HG03159 (cell line): ENCODE measurements around the gene NIP7.

ENCODE experiments used
- ATAC-seq: cut with Tn5 transposase; IDR thresholded peaks from one replicate; pipeline ENCODE4 v1.9.1; 2021; ENCODE audit warnings: mild to moderate bottlenecking, moderate library complexity; ENCODE audit not compliant: unreplicated experiment

NIP7 gene

DNA sequence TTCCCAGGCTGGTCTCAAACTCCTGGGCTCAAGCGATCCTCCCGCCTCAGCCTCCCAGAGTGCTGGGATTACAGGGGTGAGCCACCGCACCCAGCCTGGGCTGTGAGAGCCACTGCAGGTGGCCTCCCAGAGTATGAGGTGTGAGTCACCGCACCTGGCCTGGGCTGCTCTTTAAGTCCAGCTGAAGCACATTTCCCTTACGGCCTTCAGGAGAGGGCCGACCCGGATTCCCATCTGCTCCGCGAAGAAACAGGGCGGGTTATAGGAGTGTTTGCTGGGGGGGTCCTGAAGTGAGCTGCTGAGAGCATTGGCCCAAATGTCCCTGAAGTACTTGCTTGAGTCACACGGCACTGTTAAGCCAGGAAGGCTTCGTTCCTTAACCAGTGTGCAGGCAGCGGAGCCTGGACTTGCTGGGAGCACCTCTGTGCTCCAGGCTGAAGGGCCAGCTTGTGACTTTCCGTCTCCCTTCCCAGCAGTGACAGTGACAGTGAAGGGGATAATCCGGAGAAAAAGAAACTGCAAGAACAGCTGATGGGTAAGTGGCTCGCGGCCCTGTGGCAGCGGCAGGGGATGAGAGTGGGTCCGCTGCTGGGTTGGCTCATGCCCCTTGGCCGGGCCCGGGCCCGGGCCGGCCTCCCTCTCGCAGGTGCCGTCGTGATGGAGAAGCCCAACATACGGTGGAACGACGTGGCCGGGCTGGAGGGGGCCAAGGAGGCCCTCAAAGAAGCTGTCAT, 21.2 kb upstream of the NIP7 start:
- ATAC-seq, result no peak

DNA sequence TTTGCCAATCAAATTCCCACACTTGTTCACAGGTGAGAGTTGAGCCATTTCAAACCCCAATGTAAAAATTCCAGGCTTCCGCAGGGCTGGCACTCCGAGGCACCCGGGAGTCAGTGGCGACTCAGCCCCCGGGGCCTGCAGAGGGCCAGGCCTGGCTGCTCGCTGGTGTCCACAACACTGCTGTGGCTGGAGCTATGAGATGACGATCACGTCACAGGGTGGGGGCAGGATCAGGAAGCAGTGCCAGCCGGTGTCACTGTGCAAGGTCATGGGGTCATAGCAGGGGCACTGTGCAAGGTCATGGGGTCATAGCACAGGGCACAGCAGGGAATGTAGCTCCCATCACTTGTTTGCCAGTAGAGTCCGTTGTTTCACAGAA, 20.7 kb upstream of the NIP7 start:
- no peak for ATAC-seq

DNA sequence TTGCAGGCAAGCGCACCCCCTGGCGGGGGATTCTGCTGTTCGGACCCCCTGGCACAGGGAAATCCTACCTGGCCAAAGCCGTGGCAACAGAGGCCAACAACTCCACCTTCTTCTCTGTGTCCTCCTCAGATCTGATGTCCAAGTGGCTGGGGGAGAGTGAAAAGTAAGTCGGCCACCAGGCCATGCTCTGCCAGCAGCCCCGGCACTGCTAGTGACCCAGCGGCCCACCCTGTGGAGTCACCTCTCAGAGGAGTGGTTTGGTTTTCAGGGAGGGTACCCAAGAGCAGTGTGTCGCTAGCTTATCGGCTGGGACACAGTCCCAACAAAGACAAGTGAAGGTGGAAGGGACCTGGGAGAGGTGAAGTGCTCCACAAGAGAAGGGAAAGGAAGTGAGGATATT, 20.2 kb upstream of the NIP7 start:
- no peak for ATAC-seq

DNA sequence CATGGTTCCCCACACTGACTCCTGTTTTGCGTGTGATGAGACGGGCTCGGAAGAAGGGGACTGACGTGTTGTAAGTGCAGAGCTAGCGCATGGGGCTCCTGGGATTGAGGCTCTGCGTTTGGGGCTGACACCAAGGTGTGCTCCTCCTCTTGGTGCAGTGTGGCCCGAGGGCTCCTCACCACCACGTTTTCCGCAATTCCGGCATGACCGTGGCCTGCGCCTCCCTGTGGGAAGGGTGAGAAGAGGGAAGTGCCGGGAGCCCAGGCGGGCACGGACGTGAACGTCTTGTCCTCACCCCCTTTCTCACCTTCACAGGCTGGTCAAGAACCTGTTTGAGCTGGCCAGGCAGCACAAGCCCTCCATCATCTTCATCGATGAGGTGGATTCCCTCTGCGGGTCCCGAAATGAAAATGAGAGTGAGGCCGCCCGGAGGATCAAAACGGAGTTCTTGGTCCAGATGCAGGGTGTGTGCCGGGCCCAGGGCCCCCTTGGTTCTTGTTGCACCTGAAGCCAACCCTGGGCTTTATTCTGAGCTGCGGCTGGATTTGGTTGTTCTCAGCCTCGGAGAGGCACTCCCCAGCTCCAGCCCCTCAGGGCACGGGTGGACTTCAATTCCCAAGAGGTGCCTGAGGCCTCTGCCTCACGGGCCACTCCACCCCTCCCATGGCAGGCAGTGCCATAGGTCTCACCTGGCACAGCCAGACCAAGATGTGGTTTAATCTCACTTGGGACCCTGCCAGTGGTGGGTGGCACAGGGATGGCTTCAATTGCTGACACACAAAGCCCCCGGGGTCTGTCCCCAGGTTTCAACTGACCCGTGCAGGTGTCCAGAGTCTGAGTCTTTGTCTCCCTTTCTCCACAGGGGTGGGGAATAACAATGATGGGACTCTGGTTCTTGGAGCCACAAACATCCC, 19.5 kb upstream of the NIP7 start:
- ATAC-seq, result no peak

DNA sequence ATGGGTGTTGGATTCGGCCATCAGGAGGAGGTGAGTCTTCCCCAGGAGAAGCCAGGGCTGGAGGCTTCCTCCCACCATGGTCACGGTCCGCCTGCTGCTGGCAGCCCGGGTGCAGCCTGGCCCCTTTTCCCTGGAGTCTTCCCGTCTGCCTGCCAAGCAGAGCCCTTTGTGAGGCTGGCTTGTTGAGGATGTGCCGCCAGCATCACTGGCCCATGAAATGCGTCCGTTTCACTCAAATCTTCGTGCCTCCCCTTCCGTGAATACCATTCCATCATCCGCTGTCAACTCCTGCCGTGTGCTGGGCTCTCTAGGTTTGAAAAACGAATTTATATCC, 18.9 kb upstream of the NIP7 start:
- ATAC-seq, result no peak

DNA sequence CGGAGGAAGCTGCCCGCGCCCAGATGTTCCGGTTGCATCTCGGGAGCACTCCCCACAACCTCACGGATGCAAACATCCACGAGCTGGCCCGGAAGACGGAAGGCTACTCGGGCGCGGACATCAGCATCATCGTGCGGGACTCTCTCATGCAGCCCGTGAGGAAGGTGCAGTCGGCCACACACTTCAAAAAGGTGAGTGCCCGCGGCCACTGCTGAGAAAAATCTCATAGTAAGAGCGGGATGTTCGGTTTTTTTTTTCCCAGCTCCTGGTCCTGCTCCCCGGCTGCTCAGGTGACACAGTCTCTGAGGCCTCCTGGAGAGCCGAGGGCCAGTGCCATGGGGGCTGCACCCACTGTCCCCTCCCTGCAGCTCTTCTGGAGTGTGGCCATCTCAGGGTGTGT, 18.5 kb upstream of the NIP7 start:
- no peak for ATAC-seq

DNA sequence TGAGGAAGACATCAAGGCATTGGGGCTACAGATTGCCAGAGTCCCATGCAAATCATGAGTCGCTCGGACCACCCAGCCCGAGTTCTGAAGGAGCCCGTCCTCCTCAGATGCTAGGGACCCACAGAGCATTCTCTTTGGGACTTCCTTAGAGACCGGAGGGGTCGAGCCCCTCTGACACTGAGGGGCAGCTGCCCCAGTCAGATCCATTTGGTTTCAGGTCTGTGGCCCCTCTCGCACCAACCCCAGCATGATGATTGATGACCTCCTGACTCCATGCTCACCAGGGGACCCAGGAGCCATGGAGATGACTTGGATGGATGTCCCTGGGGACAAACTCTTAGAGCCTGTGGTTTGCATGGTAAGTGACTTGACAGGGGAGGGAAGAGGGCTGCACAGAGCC, 17.2 kb upstream of the NIP7 start:
- ATAC-seq, result no peak

DNA sequence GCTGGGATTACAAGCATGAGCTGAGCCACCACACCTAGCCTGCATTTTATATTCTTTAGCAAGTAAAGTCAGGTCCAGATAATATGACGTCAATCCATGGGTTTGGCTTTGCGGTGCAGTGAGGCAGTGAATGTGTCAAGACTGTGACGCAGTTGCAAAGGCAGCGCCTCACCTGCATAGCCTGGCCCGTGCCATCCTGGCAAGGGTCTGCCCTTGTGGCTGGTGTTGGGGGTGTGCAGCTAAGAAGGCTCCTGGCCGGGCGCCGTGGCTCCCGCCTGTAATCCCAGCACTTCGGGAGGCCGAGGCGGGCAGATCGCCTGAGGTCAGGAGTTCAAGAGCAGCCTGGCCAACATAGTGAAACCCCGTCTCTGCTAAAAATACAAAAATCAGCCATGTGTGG, 16.2 kb upstream of the NIP7 start:
- no peak for ATAC-seq

DNA sequence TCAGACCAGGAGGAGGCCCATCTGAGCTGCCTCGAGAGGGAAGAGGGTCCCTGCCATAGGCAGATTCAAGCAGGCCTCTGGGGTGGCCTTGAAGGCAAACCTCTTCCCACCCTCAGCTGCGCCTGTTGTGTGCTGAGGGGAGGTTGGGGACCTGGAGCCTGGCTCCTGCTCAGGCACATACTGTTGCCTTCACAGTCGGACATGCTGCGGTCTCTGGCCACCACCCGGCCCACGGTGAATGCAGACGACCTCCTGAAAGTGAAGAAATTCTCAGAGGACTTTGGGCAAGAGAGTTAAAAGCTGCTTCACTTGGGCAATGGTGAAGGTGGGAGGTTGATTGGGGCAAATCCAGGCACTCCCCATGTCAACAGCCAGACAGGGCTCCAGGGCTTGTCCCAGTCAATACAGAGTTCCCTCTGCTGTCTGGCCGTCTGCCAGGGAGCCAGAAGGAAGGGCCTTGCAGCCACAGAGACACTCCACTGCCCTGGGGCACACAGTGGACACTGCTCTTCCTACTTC, 15.5 kb upstream of the NIP7 start:
- ATAC-seq, result no peak

DNA sequence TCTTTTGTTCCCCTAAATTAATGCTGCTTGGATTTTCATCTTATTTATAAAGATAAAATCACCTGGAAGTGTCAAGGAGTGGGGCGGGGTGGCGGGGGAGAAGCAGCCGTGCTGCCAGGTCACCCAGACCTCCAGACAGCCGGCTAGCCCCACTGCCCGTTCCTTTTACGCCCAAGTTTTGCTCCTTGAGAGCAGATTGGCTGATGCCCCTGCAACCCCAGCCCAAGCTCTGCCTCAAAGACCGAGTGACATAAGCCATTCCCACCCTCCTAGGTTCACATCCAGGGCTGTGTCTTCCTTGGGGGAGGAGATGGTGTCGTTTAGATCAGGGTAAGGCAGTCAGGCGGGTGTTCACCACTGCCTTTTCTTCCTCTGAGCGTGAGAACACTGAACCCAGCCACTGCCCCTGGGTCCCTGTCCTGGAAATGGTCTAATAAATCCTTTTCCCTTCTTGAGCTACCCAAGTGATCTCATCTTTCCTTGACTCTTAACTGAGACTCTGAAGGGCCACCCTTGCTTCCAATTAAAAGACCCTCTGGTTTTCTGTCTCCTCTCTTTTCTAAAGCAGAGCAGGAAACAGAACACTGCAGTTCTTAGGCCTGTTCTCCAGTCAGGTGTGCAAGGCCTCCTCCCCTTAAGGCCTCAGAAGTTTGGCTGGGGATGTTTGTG, 14.9 kb upstream of the NIP7 start:
- no peak for ATAC-seq

DNA sequence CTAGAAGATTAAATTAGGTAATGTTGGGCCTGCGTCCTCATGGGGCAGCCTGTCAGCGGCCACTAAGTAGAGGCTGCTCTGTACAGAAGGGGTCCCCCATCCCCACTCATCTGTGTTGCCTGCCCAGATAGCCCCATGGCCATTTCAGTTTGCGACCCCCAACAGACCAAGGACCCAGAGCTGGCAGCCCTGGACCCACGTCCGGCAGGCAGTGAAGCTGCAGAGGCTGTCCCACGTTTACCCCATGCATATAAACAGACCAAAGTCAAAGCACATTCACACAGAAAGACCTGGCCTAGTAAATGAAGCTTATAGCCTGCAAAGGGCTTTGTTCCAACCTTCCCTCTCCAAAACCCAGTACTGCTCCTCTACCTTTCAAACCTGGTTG, 13.8 kb upstream of the NIP7 start:
- ATAC-seq, result no peak

DNA sequence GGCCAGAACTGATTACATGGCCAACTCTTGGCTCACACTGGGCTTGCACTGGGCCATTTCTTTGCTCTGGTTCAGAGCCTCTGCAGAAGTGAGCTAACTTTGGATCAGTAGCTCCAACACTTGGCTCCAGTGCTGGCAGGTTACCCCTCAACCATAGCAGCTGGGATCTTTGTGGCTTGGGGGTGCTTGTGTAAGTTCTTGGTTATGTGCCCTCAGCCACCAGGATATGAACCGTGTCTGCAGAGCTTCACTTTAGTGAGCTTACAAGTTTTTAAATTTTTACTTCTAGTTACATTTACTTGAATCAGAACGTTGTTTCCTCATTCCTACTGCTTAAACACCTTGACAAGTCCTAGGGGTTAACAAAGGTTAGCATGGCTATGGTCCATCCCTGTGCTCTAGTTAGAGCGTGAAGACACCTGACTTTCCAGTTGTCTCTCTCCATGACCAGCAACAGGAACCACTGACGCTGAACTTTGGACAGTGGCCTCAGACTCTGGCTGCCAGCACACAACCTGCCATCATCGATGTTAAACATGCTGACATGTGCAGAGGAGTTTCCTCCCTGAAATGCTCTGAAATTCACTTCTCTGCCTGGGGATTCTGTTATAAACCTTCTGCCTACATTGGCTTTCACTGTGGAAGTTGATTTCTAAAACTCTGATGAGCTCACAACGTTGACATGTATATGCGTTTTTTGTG, 13.2 kb upstream of the NIP7 start:
- ATAC-seq, result no peak

DNA sequence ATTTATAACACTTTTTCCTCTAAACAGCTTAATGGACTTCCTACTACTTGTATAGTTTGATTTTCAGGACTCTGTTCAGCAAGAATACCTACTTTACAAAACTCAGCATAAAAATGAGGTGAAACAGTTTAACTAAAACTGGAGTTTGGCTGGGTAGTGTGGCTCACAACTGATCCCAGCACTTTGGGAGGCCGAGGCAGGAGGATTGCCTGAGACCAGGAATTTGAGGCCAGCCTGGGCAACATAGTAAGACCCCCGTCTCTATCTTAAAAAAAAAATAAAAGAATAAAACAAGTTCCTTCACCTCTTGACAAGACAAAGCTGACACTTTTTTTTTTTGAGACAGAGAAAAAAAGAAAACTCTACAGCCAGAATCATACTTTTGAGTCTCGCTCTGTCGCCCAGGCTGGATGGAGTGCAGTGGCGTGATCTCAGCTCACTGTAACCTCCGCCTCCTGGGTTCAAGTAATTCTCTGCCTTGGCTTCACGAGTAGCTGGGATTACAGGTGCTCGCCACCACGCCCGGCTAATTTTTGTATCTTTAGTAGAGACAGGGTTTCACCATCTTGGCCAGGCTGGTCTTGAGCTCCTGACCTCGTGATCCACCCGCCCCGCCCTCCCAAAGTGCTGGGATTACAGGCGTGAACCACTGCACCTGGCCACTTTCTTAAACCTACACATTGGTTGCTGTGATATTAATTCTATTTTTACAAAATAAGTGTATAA, 11.8 kb upstream of the NIP7 start:
- ATAC-seq, result no peak

DNA sequence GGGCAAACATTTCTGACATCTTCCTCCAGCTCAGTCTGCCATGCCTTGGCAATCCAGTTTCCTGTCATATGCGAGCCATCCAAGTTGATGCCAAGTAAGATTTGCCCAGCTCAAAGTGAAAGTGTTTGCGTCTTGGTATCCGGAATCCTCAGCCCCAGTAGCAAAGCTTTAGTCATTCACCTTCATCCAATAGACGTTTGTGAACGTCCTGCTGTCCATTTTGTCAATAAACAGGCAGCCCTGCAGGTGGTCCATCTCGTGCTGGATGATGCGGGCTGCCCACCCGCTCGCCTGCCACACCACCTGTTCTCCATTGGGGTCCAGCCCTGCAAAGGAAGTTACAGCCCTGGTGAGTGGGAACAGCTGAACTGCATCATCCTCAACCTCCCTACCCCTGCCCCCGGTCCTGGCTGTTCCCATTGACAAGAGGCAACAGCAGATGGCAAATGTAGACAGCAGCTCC, 10.7 kb upstream of the NIP7 start:
- no peak for ATAC-seq

DNA sequence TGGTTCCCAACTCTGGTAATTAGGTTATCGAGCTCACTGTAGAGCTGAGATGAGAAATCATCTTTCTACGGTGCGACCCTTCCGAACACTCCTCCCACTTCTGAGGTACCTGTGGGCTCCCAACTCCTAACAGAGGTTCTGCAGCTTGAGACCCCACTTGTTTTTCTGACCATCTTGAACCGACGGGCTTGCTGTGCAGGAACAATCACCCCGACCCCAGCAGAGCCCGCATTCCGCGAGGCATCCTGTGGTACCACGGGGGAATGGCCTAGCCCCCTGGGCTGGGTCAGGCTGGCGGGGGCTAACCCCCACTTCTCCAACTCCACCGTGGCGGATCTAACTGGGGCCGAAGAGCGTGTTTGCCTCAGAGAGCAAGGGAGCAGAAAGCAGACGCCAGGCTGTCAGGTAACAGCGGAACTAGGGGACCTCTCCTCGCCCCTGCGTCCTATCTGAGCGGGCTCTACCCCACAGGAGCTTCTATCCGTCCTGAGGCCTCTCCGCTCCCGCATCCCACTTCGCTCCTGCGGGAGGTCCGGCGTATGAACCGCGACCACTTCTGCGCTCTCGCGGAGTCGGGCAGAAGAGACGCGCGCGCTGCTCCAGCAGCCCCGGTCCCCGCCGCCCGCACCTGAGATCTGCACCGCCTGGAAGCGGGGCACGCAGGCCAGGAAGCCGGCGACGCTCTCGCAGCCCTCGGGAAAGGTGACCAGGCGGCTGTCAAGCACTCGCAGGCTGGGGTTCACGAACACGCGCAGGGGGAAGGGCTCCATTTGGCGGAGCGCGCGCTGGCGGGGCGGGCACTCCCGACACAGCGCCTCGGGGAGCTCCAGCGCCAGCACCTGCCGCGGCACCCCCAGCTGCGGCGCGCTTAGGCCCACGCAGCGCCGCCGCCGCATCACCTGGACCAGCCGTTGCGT, 9.9 kb upstream of the NIP7 start:
- peak; percentile 33 for ATAC-seq

DNA sequence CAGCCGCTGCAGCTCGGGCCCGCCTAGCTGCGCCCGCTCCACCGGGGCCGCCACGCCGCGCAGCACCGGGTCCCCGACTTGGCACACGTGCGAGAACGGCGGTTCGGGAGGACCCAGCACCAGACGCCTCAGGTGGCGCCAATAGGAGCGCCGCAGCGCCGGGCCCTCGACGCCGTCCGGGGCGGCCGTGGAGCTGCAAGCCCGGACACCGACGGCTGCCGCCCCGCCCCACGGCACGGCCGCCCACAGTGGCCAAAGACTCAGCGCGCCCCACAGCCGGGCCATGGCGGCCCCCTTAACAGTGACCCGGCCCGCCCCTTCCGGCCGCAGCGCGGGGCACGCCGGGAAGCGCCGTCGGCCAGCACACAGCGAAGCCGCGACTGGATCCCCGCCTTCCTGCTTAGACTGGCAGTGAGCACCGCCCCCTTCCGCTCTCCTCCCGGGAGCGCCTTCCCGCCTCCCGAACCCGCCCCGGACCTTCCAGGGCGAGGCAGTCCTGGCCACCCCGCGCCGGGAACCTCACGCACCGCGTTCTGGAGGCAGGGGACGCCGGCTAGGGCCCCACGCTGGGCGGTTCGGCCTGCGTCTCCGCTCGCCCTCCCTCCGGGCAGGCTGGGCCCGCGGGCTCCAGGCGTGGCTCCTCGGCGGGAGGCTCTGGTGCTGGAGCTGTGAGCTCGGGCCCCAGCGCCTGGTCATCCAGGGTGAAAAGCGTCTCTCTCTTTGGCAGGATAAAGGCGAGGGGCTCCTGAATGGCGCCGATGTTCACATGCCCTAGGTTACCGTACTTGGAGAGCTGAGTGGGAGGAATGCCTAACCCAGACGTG, 9.1 kb upstream of the NIP7 start, which contains the start of gene PDF:
Gene PDF, minus strand, starts transcription at position 303 of the 824 bp plus-strand sequence. Its CDS starts 18 bp downstream, at position 285.
- peak; percentile 90 for ATAC-seq

DNA sequence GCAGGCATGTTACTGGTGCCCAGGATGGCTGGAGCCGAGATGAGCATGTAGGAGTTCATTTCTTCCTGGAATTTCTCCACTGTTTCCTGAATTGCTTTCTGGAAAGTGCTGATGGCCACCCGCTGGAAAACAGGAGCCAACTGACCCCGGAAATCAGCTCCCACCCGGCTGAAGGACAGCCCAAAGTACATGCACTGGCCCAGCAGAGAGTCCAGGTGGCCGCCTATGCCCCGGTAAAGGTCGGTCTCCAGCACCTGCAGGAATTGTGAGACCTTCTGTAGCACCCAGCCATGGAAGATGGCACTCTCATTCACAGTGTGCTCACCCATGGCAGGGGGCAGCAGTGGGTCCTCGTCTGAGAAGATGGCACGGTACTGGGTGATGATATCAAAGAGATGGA, 4.9 kb upstream of the NIP7 start:
- no peak for ATAC-seq

DNA sequence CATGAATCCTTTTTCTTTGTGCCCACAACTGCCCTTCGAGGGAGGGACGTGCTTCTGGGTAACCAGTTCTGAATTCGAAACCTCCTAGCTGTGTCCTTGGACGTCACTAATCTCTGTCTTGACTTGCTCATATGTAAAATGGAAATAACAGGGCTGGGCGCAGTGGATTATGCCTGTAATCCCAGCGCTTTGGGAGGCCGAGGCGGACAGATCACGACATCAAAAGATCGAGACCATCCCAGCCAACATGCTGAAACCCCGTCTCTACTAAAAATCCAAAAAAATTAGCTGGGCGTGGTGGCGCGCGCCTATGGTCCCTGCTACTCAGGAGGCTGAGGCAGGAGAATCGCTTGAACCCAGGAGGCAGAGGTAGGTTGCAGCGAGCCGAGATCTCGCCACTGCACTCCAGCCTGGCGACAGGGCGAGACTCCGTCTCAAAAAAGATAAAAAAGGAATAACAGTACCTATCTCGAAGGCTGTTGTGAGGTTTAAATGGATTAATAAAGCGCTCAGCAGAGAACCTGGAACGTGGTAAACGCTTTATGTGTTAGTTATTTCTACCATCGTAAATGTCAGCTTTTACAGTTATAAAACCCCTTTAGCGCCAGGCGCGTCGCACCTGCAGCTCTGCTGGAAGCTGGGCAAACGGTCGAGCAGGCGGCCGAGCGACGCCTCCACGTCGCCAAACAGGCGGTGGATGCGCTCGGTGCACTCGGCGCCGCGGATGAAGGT, 849 bp upstream of the NIP7 start:
- ATAC-seq, result no peak
